HCT116 (cell line): ENCODE measurements around the gene TMEM169. TPM values are rescaled to one million over a fixed set of nuclear protein-coding genes. Genes with fewer than 3 reads are reported as not detected.
"Not testable (repeated sequence)": the region's sequence is repeated elsewhere in the genome, so short reads cannot be mapped to it uniquely, and the experiment has no call there.

Experiments
- ATAC-seq: fragments of 200-7000 bp; cut with Tn5 transposase; 2 replicates; pipeline ENCODE4 v1.9.1; 2020; ENCODE audit warnings: mild to moderate bottlenecking, moderate library complexity
- BruUV-seq: library from RNA; stranded (reverse); fragments of 400-500 nt; replicated peaks from 2 replicates; lab custom pipeline; 2021; lab: Mats Ljungman, UMichigan
- CTCF ChIA-PET: fragments of 300-600 bp; sonication (Branson Sonifier 250); formaldehyde crosslinking; loops from one replicate; lab custom pipeline; 2021; ENCODE audit warnings: antibody characterized with exemption; lab: Charles Lee
- POLR2A ChIA-PET: fragments of 300-600, 350-600 bp; sonication (Branson Sonifier 250); formaldehyde crosslinking; loops from one replicate; lab custom pipeline; 2021; ENCODE audit warnings: antibody characterized with exemption; lab: Charles Lee
- RAD21 ChIA-PET, 2 experiments: fragments of 300-600 bp; sonication (Branson Sonifier 250); formaldehyde crosslinking; loops; one replicate each; lab custom pipeline; 2023; ENCODE audit warnings: low total read pairs in 2 of 2; ENCODE audit not compliant: uncharacterized antibody in 2 of 2, unreplicated experiment in 2 of 2, low non-redundant PET in 1 of 2; lab: Charles Lee
- DNase-seq: peaks from one replicate; pipeline ENCODE4 v3.0.0-alpha.2; 2010; ENCODE audit warnings: low read depth, low spot score
- H2AFZ ChIP-seq: fragments of 200-600 bp; shearing (Covaris generic), sonication (generic); 2 replicates; pipeline ENCODE4 v1.6.1; 2017; ENCODE audit warnings: low read depth, mixed run types, mixed read lengths, antibody characterized with exemption, low read length; ENCODE audit not compliant: poor library complexity, severe bottlenecking
- H3K27ac ChIP-seq: 2 replicates; pipeline ENCODE4 v1.5.1; 2012; ENCODE audit warnings: low read depth, low read length
- H3K27me3 ChIP-seq: fragments of 200-600 bp; sonication (generic); 2 replicates; pipeline ENCODE4 v1.6.1; 2016; ENCODE audit warnings: mixed run types, low read length, mixed read lengths; ENCODE audit not compliant: insufficient read depth
- H3K36me3 ChIP-seq, 2 experiments: fragments of 200-500 bp in 1 of 2; fragments of 200-600 bp in 1 of 2; sonication (Bioruptor generic) in 1 of 2; sonication (generic) in 1 of 2; 2 replicates each; pipeline versions ENCODE4 v1.5.1 to v1.6.1; 2014 to 2016; ENCODE audit warnings: low read length in 2 of 2, inconsistent platforms in 1 of 2, mixed read lengths in 1 of 2, mixed run types in 1 of 2; ENCODE audit not compliant: insufficient read depth in 2 of 2, control insufficient read depth in 1 of 2
- H3K4me1 ChIP-seq, 2 experiments: fragments of 200-600 bp in 1 of 2; sonication (generic) in 1 of 2; 2 replicates each; pipeline versions ENCODE4 v1.5.1 to v1.6.1; 2012 to 2017; ENCODE audit warnings: low read length in 2 of 2, inconsistent platforms in 1 of 2, mild to moderate bottlenecking in 1 of 2, mixed read lengths in 1 of 2, mixed run types in 1 of 2, moderate library complexity in 1 of 2; ENCODE audit not compliant: insufficient read depth in 2 of 2, control insufficient read depth in 1 of 2
- H3K4me2 ChIP-seq: fragments of 200-600 bp; sonication (generic); 2 replicates; pipeline ENCODE4 v1.6.1; 2017; ENCODE audit warnings: mixed run types, low read length, mixed read lengths
- H3K4me3 ChIP-seq, 2 experiments: fragments of 200-600 bp in 1 of 2; sonication (generic) in 1 of 2; replicated peaks in 1 of 2; 2 replicates each; pipeline ENCODE4 v1.5.1; 2011 to 2016; ENCODE audit warnings: low read length in 2 of 2, control low read depth in 1 of 2, low read depth in 1 of 2, mild to moderate bottlenecking in 1 of 2, mixed read lengths in 1 of 2, mixed run types in 1 of 2
- H3K79me2 ChIP-seq: fragments of 200-600 bp; sonication (generic); 2 replicates; pipeline ENCODE4 v1.6.1; 2017; ENCODE audit warnings: mild to moderate bottlenecking, mixed run types, low read length, moderate library complexity, mixed read lengths; ENCODE audit not compliant: insufficient read depth
- H3K9ac ChIP-seq: fragments of 200-600 bp; sonication (generic); 2 replicates; pipeline ENCODE4 v1.6.1; 2016; ENCODE audit warnings: low read length, mixed read lengths
- H3K9me2 ChIP-seq: fragments of 200-600 bp; sonication (generic), shearing (Covaris generic); 2 replicates; pipeline ENCODE4 v1.6.1; 2017; ENCODE audit warnings: mixed run types, mild to moderate bottlenecking, moderate library complexity; ENCODE audit not compliant: insufficient read depth
- H3K9me3 ChIP-seq, 2 experiments: fragments of 200-500 bp in 1 of 2; fragments of 200-600 bp in 1 of 2; sonication (Bioruptor generic) in 1 of 2; sonication (generic) in 1 of 2; 2 replicates each; pipeline ENCODE4 v1.6.1; 2014 to 2017; ENCODE audit warnings: low read length in 2 of 2, mixed read lengths in 2 of 2, inconsistent platforms in 1 of 2, low read depth in 1 of 2, mild to moderate bottlenecking in 1 of 2, mixed run types in 1 of 2, moderate library complexity in 1 of 2; ENCODE audit not compliant: control insufficient read depth in 1 of 2, insufficient read depth in 1 of 2
- H4K20me1 ChIP-seq: fragments of 200-600 bp; sonication (generic), shearing (Covaris generic); 2 replicates; pipeline ENCODE4 v1.6.1; 2017; ENCODE audit warnings: mixed run types, mild to moderate bottlenecking, moderate library complexity; ENCODE audit not compliant: insufficient read depth
- EZH2phosphoT487 ChIP-seq: fragments of 200-600 bp; IDR thresholded peaks from 2 replicates; pipeline ENCODE4 v1.6.1; 2018; ENCODE audit warnings: antibody characterized with exemption, borderline replicate concordance
- RAD21 ChIP-seq: IDR thresholded peaks from 2 replicates; pipeline ENCODE4 v1.6.1; 2012; ENCODE audit warnings: low read depth, mild to moderate bottlenecking
- intact Hi-C: fragments of 100-400 bp; cut with micrococcal nuclease; formaldehyde crosslinking; loops from 2 replicates; pipeline ENCODE4 v1.10.0; 2022
- total RNA-seq: library from RNA; stranded (reverse); gene quantifications from one replicate; pipeline ENCODE4 v1.2.1, GENCODE V29; 2021; ENCODE audit not compliant: unreplicated experiment
- TF ChIP-seq, protein P1 (sequence below), 3 experiments: fragments of 200-600 bp in 1 of 3; sonication (generic) in 1 of 3; IDR thresholded peaks in 2 of 3; conservative IDR thresholded peaks in 1 of 3; 2 replicates each; pipeline ENCODE4 v1.5.1; 2012 to 2017; ENCODE audit warnings: low read depth in 2 of 3, low read length in 2 of 3, antibody characterized with exemption in 1 of 3, borderline replicate concordance in 1 of 3, control low read depth in 1 of 3, mild to moderate bottlenecking in 1 of 3, mixed read lengths in 1 of 3, mixed run types in 1 of 3, moderate library complexity in 1 of 3; ENCODE audit not compliant: insufficient read depth in 1 of 3
- TF ChIP-seq, protein P2 (sequence below): IDR thresholded peaks from 2 replicates; pipeline ENCODE4 v1.6.1; 2012

The TMEM169 gene
- total RNA-seq, 1 experiment from 2014 or later, result 0.42 TPM

DNA sequence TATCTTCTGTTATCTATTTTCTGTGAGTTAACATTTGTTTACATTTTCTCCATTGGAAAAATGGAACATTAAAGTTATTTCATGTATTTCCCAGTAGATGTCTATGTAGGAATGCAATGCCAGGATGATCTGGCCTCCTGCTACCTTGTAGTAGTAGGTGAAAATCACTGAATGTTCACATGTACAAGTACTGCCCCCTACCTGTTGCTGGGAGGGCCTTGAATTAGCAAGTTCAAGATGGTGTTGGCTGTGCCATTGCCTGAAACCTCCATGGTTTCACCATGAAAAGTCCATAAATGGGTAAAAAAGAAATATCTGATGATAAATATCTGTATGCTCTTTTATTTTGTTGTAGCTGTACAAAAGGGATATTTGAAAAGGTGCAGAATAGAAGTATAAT is 58.2 kb downstream of the TMEM169 start:
- Histone ChIP-seq H3K9ac (no peak overlapping the region), H3K27me3 (no peaks in the 10 kb centered on the region), H3K4me3 (no peak overlapping the region), H4K20me1 (peaks cover 11% of the 10 kb centered on the region; the same call in 1 of the 2 replicates), H3K36me3 (peaks cover 68% of the 10 kb centered on the region in 2 experiments), H3K4me1 (no peaks in the 10 kb centered on the region), H2AFZ (no peak overlapping the region), H3K4me2 (no peak overlapping the region), H3K79me2 (peaks cover 91% of the 10 kb centered on the region), H3K9me2 (no peaks in the 10 kb centered on the region), H3K27ac (no peak overlapping the region), H3K9me3 (no peaks in the 10 kb centered on the region)
- ChIA-PET RAD21 (no interaction called here), CTCF (interaction anchor here (1.9 kb wide), 1 partner anchor 25 kb away, joined by 6 read pairs; no protein-coding TSS in a partner anchor), POLR2A (no interaction called here)
- TF ChIP-seq EZH2phosphoT487 (no peak), RAD21 (peak; percentile 38)
- TF ChIP-seq, protein P1, sequence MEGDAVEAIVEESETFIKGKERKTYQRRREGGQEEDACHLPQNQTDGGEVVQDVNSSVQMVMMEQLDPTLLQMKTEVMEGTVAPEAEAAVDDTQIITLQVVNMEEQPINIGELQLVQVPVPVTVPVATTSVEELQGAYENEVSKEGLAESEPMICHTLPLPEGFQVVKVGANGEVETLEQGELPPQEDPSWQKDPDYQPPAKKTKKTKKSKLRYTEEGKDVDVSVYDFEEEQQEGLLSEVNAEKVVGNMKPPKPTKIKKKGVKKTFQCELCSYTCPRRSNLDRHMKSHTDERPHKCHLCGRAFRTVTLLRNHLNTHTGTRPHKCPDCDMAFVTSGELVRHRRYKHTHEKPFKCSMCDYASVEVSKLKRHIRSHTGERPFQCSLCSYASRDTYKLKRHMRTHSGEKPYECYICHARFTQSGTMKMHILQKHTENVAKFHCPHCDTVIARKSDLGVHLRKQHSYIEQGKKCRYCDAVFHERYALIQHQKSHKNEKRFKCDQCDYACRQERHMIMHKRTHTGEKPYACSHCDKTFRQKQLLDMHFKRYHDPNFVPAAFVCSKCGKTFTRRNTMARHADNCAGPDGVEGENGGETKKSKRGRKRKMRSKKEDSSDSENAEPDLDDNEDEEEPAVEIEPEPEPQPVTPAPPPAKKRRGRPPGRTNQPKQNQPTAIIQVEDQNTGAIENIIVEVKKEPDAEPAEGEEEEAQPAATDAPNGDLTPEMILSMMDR (IDR thresholded peaks at IDR 0.05 in 2 of 3, conservative IDR thresholded peaks at IDR 0.05 in 1 of 3; ENCODE audit: borderline replicate concordance in 1 of 3, insufficient read depth in 1 of 3, low read depth in 2 of 3, low read length in 2 of 3), result peak; percentile 14 to 60 (median 50); a peak in 4 of 6 replicates
- TF ChIP-seq, protein P2, sequence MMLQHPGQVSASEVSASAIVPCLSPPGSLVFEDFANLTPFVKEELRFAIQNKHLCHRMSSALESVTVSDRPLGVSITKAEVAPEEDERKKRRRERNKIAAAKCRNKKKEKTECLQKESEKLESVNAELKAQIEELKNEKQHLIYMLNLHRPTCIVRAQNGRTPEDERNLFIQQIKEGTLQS, result no peak
- DNase-seq, result peak; percentile 21
- peak; percentile 82 for ATAC-seq
- BruUV-seq, result no TSS peak
- intact Hi-C loops, result no loop called here

DNA sequence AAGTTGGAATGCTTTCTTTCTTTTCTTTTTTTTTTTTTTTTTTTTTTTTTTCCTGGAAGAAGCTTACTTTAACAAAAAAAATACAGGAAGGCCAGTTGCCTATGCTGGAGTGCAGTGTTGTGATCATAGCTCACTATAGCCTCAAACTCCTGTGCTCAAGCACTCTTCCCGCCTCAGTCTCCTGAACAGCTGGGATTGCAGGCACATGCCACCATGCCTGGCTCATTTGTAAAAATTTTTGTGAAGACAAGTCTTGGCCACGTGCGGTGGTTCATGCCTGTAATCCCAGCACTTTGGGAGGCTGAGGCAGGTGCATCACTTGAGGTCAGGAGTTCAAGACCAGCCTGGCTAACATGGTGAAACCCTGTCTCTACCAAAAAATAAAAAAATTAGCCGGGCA is 59.8 kb downstream of the TMEM169 start:
- H3K4me2 ChIP-seq, BruUV-seq, DNase-seq, ATAC-seq, H3K4me1 ChIP-seq, H3K9me2 ChIP-seq, H3K27ac ChIP-seq, H3K9me3 ChIP-seq, POLR2A ChIA-PET, H3K27me3 ChIP-seq, H3K4me3 ChIP-seq, H2AFZ ChIP-seq, intact Hi-C loops, H3K9ac ChIP-seq, RAD21 ChIA-PET: not testable (repeated sequence)
- Histone ChIP-seq H4K20me1 (peaks cover 14% of the 10 kb centered on the region; the same call in 1 of the 2 replicates), H3K79me2 (peaks cover 92% of the 10 kb centered on the region), H3K36me3 (peaks cover 66 to 70% of the 10 kb centered on the region in 2 experiments)
- CTCF ChIA-PET, result interaction anchor here (1.9 kb wide), 1 partner anchor 27 kb away, joined by 6 read pairs; no protein-coding TSS in a partner anchor
